Mesothelial cell of epicardium (in vitro differentiated cells): ENCODE results near the gene NELL1. TPM values are rescaled to one million over a fixed set of nuclear protein-coding genes. Genes with fewer than 3 reads are reported as not detected.

Source experiments
- DNase-seq, 2 experiments: peaks; one replicate each; pipeline ENCODE4 v3.0.0; 2021; ENCODE audit warnings: low spot score in 2 of 2; ENCODE audit not compliant: unreplicated experiment in 2 of 2
- H3K27ac Mint-ChIP-seq: 2 replicates; pipeline ENCODE4 v1.8.0; 2021; ENCODE audit warnings: mixed read lengths
- H3K27me3 Mint-ChIP-seq: 2 replicates; pipeline ENCODE4 v1.8.0; 2021; ENCODE audit warnings: low read depth, mixed read lengths
- H3K36me3 Mint-ChIP-seq: 2 replicates; pipeline ENCODE4 v1.8.0; 2021; ENCODE audit warnings: mixed read lengths
- H3K4me1 Mint-ChIP-seq: 2 replicates; pipeline ENCODE4 v1.8.0; 2021; ENCODE audit warnings: mixed read lengths
- H3K4me3 Mint-ChIP-seq: 2 replicates; pipeline ENCODE4 v1.8.0; 2021; ENCODE audit warnings: mild to moderate bottlenecking, moderate library complexity, mixed read lengths
- H3K9me3 Mint-ChIP-seq: 2 replicates; pipeline ENCODE4 v1.8.0; 2021; ENCODE audit warnings: mixed read lengths
- CTCF ChIP-seq: fragments of 200-600 bp; sonication (generic); IDR thresholded peaks from one replicate; pipeline ENCODE4 v1.5.0; 2021; ENCODE audit warnings: antibody characterized with exemption; ENCODE audit not compliant: unreplicated experiment
- total RNA-seq: library from RNA; stranded (reverse); gene quantifications from 3 replicates; pipeline ENCODE4 v1.2.1, GENCODE V29; 2021

Gene NELL1
- total RNA-seq, 1 donor from 2014 or later = 1.7 TPM

DNA sequence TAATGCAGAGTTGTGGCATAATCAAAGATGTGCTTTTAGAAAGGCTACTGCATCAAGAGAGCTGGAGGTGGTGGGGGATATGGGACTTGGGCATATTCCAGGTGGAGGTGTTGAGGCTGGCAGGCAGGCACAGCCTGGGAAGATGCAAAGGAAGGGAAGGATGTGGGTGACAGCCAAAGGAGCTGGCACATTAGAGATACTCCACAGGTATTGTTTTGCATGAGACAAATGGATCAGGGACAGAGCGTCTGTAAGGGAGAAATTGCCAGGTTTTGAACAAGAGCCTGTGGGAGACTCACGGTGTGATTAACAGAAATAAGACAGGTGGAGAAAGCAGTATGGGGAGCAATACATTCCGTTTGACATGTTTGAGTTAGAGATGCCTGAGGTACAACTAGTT is 263.7 kb downstream of the NELL1 start:
- DNase-seq = no peak
- Mint-ChIP-seq H3K36me3 (no peaks in the 10 kb centered on the region), H3K27me3 (peaks cover 30% of the 10 kb centered on the region), H3K27ac (no peak overlapping the region), H3K9me3 (no peaks in the 10 kb centered on the region), H3K4me1 (no peaks in the 10 kb centered on the region), H3K4me3 (no peak overlapping the region)
- no peak for TF ChIP-seq CTCF

- H3K27me3 Mint-ChIP-seq = peaks cover 30% of the 10 kb centered on the region
- TF ChIP-seq CTCF = no peak
- no peaks in the 10 kb centered on the region for H3K36me3 Mint-ChIP-seq
- H3K4me3 Mint-ChIP-seq = no peak overlapping the region
- no peak overlapping the region for H3K27ac Mint-ChIP-seq
- no peak for DNase-seq
- no peaks in the 10 kb centered on the region for H3K4me1 Mint-ChIP-seq
- H3K9me3 Mint-ChIP-seq = no peaks in the 10 kb centered on the region
Observed at GRCh38 chr11:20933958-20934357, 264.6 kb downstream of the NELL1 start.

DNA sequence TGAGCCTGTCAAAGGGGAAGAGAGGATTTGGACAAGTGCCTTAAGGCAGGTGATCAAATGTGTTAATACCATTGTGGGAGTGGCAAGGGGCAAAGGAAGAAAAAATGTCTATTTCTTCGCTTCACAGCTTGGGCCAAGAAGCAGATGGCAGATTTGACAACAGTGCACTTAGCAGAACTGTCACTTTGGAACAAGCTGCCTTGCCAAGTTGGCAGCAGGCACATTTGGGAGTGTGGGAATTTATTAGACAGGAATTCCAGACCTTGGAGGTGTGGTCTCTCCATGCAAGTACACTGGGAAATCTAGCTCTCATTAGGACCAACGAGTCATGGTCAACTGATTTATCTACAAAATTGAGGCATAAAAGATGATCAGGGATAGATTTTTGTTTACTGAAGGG is 265.1 kb downstream of the NELL1 start:
- TF ChIP-seq CTCF = no peak
- peaks cover 30% of the 10 kb centered on the region for H3K27me3 Mint-ChIP-seq
- no peaks in the 10 kb centered on the region for H3K4me1 Mint-ChIP-seq
- H3K9me3 Mint-ChIP-seq = no peaks in the 10 kb centered on the region
- no peaks in the 10 kb centered on the region for H3K36me3 Mint-ChIP-seq
- H3K27ac Mint-ChIP-seq = no peak overlapping the region
- no peak overlapping the region for H3K4me3 Mint-ChIP-seq
- DNase-seq = no peak

DNA sequence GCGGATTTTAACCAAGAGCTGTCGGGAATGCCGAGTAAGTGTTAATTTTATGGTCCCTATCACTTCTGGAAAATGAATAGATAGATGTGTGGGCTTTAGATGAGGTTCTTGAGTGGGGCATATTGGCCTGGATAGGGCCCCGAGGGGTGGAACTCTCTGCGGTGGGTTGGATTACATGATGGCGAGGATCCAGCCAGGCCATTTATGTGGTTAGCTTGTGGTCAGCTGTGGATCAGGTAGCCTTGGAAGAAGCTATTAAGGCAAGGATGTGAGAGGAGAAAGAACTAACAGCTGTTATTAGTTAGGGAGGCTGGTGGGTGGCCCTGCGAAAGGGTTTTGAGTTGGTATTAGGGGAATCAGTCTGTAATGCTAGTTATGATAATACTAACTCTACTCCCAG is 268.4 kb downstream of the NELL1 start:
- TF ChIP-seq CTCF = no peak
- Mint-ChIP-seq H3K4me3 (no peak overlapping the region), H3K27me3 (peaks cover 25% of the 10 kb centered on the region), H3K9me3 (no peaks in the 10 kb centered on the region), H3K36me3 (no peaks in the 10 kb centered on the region), H3K4me1 (no peaks in the 10 kb centered on the region), H3K27ac (no peak overlapping the region)
- DNase-seq = no peak

- no peaks in the 10 kb centered on the region for H3K36me3 Mint-ChIP-seq
- no peak for DNase-seq
- H3K27ac Mint-ChIP-seq = no peak overlapping the region
- no peak for TF ChIP-seq CTCF
- H3K27me3 Mint-ChIP-seq = peaks cover 2% of the 10 kb centered on the region
- H3K9me3 Mint-ChIP-seq = no peaks in the 10 kb centered on the region
- no peak overlapping the region for H3K4me3 Mint-ChIP-seq
- no peaks in the 10 kb centered on the region for H3K4me1 Mint-ChIP-seq
Observed at GRCh38 chr11:20949585-20949984, 280.2 kb downstream of the NELL1 start.

- no peak for DNase-seq
- H3K27ac Mint-ChIP-seq = no peak overlapping the region
Observed at GRCh38 chr11:20962581-20962980, 293.2 kb downstream of the NELL1 start.

More at GRCh38 chr11:20962581-20962980, 293.2 kb downstream of the NELL1 start:
- TF ChIP-seq CTCF = no peak
- Mint-ChIP-seq H3K27me3 (peaks cover 2% of the 10 kb centered on the region), H3K36me3 (no peaks in the 10 kb centered on the region), H3K4me3 (no peak overlapping the region), H3K9me3 (no peaks in the 10 kb centered on the region), H3K4me1 (no peaks in the 10 kb centered on the region)
